ENCODE data around the gene S100Z. TPM values are rescaled to one million over a fixed set of nuclear protein-coding genes. Genes with fewer than 3 reads are reported as not detected.
"Not testable (repeated sequence)": the region's sequence is repeated elsewhere in the genome, so short reads cannot be mapped to it uniquely, and the experiment has no call there.

S100Z gene
- total RNA-seq, 1 donor from 2014 or later: 1.2 TPM

GRCh38 chr5:76850543-76851145 lies 830 bp downstream of the S100Z start:
- ATAC-seq (no peak), DNase-seq (no peak)
- no peaks in the 10 kb centered on the region for H3K27me3 ChIP-seq (ENCODE audit: low read depth)
- no peak for TF ChIP-seq CTCF (IDR thresholded peaks at IDR 0.05)
- H3K4me1 ChIP-seq: peaks cover 9% of the 10 kb centered on the region
- H3K9me3 ChIP-seq: no peaks in the 10 kb centered on the region
- H3K27ac ChIP-seq: peak overlapping the region; percentile 31
- H3K4me3 ChIP-seq: no peak overlapping the region
- H3K36me3 ChIP-seq: no peaks in the 10 kb centered on the region
- intact Hi-C loops (cut with DNase I): no loop called here

GRCh38 chr5:76851728-76852369 lies 2.0 kb downstream of the S100Z start:
- peak overlapping the region; percentile 31 for H3K27ac ChIP-seq
- DNase-seq: no peak
- intact Hi-C loops (cut with DNase I): no loop called here

GRCh38 chr5:76852772-76853171 lies 3.0 kb downstream of the S100Z start:
- DNase-seq (no peak), ATAC-seq (no peak)
- H3K36me3 ChIP-seq: no peaks in the 10 kb centered on the region
- no peaks in the 10 kb centered on the region for H3K9me3 ChIP-seq
- H3K4me1 ChIP-seq: peaks cover 20% of the 10 kb centered on the region
- intact Hi-C loops (cut with DNase I): no loop called here
- no peak for TF ChIP-seq CTCF (IDR thresholded peaks at IDR 0.05)
- H3K4me3 ChIP-seq: no peak overlapping the region
- H3K27ac ChIP-seq: no peak overlapping the region
- no peaks in the 10 kb centered on the region for H3K27me3 ChIP-seq (ENCODE audit: low read depth)

More at GRCh38 chr5:76851728-76852369, 2.0 kb downstream of the S100Z start:
- Histone ChIP-seq H3K36me3 (no peaks in the 10 kb centered on the region), H3K4me3 (no peak overlapping the region), H3K27me3 (ENCODE audit: low read depth) (no peaks in the 10 kb centered on the region), H3K4me1 (peaks cover 17% of the 10 kb centered on the region), H3K9me3 (no peaks in the 10 kb centered on the region)
- ATAC-seq: no peak
- no peak for TF ChIP-seq CTCF (IDR thresholded peaks at IDR 0.05)

- H3K9me3 ChIP-seq; H3K27me3 ChIP-seq (ENCODE audit: low read depth); H3K36me3 ChIP-seq; ATAC-seq; H3K27ac ChIP-seq; H3K4me3 ChIP-seq; intact Hi-C loops (cut with DNase I); DNase-seq: not testable (repeated sequence)
- peaks cover 20% of the 10 kb centered on the region for H3K4me1 ChIP-seq
Observed at GRCh38 chr5:76853741-76854140, 3.9 kb downstream of the S100Z start.

GRCh38 chr5:76854644-76855043 lies 4.8 kb downstream of the S100Z start:
- peak overlapping the region; percentile 27 for H3K27ac ChIP-seq
- ATAC-seq: no peak
- peaks cover 20% of the 10 kb centered on the region for H3K4me1 ChIP-seq
- intact Hi-C loops (cut with DNase I): no loop called here
- no peak overlapping the region for H3K4me3 ChIP-seq
- no peak for DNase-seq
- no peaks in the 10 kb centered on the region for H3K9me3 ChIP-seq
- H3K27me3 ChIP-seq (ENCODE audit: low read depth): no peaks in the 10 kb centered on the region
- no peaks in the 10 kb centered on the region for H3K36me3 ChIP-seq
- TF ChIP-seq CTCF (IDR thresholded peaks at IDR 0.05): no peak

GRCh38 chr5:76855501-76855900 lies 5.7 kb downstream of the S100Z start:
- Histone ChIP-seq H3K4me1 (peaks cover 20% of the 10 kb centered on the region), H3K27ac (peak overlapping the region; percentile 27)
- ATAC-seq; DNase-seq; H3K36me3 ChIP-seq; H3K27me3 ChIP-seq (ENCODE audit: low read depth); H3K9me3 ChIP-seq; intact Hi-C loops (cut with DNase I); H3K4me3 ChIP-seq: not testable (repeated sequence)

Measured in lower lobe of right lung (tissue), 2 donors.